ENCODE measurements around the gene AKIRIN2.

DNA sequence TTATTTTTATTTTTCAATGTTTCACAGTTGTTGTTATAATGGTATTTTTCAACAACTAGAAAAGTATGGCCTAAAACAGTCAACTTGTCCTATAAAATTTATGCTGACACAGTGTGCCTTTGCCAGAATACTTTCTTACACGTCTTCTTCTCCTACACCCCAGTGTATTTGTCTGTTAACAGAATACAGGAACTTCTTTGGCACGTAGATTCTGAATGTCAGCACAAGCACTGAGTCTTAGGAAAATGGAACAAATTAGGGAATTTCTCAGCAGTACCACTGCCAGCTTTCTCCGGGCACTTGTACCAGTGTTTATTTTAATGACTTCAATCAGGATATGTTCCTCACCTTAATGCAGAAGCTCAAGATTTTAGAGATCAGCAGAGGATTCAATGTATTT is 26.7 kb upstream of the AKIRIN2 start:
- TF ChIP-seq, protein P1, sequence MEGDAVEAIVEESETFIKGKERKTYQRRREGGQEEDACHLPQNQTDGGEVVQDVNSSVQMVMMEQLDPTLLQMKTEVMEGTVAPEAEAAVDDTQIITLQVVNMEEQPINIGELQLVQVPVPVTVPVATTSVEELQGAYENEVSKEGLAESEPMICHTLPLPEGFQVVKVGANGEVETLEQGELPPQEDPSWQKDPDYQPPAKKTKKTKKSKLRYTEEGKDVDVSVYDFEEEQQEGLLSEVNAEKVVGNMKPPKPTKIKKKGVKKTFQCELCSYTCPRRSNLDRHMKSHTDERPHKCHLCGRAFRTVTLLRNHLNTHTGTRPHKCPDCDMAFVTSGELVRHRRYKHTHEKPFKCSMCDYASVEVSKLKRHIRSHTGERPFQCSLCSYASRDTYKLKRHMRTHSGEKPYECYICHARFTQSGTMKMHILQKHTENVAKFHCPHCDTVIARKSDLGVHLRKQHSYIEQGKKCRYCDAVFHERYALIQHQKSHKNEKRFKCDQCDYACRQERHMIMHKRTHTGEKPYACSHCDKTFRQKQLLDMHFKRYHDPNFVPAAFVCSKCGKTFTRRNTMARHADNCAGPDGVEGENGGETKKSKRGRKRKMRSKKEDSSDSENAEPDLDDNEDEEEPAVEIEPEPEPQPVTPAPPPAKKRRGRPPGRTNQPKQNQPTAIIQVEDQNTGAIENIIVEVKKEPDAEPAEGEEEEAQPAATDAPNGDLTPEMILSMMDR (conservative IDR thresholded peaks at IDR 0.05; ENCODE audit: low read length), result no peak
- no peak for TF ChIP-seq EZH2phosphoT487 (IDR thresholded peaks at IDR 0.05; ENCODE audit: borderline replicate concordance)

Data from Loucy (cell line).